Glomerular visceral epithelial cell (primary cell): ENCODE results near the gene JUND.
A peak's percentile ranks its signal among the peaks of the same experiment; 100 is the strongest.

Source experiments
- DNase-seq: peaks from one replicate; pipeline ENCODE4 v3.0.0-alpha.2; 2016; ENCODE audit errors: extremely low spot score

The JUND gene

DNA sequence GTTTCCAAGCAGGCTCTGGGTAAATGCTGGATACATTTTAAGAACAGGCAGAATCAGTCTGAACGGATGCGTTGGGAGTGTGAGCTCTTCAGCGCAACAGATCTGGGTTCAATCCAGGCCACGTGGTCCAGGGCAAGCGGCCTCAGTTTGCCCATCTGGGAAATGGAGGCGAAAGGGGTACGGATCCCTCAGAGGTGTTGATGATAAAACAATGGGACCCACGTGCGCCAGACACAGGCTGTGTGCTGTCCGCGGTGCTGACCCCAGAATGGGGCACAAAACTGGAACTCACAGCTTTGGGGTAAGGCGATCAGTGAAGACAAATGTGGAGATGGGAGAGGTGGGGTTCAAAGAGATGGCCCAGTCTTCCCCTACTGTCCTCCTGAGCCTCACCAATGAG is 42.1 kb downstream of the JUND start:
- DNase-seq = no peak

DNA sequence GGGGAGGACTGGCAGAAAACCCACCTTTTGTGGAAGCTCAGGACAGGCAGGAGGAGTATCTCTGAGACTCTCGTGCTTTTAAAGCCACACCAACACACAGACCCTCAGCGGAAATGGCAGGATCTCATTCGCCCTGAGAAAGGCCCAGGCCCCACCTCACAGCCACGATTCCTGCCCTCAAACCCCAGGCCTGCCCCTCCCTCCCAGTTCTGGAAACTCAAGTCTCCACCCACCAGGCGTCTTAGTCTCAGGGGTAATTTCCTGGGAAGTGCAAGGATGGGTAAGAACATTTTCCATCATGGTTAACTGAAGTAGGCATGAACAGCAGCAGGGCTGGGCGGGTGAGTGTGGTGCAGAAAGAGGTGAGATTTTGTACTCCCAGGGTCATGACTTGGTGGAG is 47.2 kb downstream of the JUND start:
- DNase-seq = no peak

DNA sequence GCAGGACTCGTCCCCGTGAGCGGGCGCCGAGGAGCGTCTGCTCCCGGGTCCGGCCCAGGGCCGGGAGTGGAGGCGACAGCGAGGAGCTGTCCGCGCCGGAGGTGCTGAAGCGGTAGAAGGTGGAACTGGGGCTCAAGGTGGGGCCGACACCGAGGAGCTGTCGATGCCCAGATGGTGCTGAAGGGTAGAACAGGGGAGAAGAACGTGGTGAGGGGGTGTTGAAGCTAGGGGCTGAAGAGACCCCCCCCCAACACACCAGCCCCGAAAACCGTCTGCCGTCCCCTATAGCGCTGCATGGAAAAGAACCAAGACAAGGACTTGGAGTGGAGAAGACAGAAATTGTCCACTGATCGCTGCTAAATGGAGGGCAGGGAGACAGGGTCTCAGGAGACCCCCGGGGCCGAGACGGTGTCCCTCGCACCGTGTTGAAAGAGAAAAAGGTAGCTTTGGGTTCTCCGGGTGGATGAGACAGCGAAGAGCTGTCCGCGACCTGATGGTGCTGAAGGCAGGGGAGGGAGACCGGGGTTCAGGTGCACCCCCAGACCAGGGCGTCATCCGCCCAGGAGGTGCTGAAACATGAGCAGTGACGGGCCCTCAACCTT is 48.1 kb downstream of the JUND start:
- peak; percentile 63 for DNase-seq

GRCh38 chr19:18232540-18233223 is 48.7 kb downstream of the JUND start:
- peak; percentile 41 for DNase-seq

- DNase-seq = no peak
Measured at GRCh38 chr19:18231775-18232174, 49.6 kb downstream of the JUND start.

GRCh38 chr19:18230941-18231734 is 50.3 kb downstream of the JUND start:
- no peak for DNase-seq

- DNase-seq = no peak
Measured at GRCh38 chr19:18229915-18230314, 51.5 kb downstream of the JUND start.
